PC-3 (cell line): ENCODE results near the gene ILK.

Source experiments
- CTCF ChIP-seq: fragments of 300-600 bp; sonication (generic); conservative IDR thresholded peaks from 2 replicates; pipeline ENCODE4 v1.5.1; 2017; ENCODE audit warnings: antibody characterized with exemption, low read depth, mild to moderate bottlenecking, low read length
- EZH2 ChIP-seq: fragments of 300-600 bp; sonication (generic); IDR thresholded peaks from one replicate; pipeline ENCODE4 v1.6.1; 2017; ENCODE audit warnings: antibody characterized with exemption, mild to moderate bottlenecking, low read length; ENCODE audit not compliant: unreplicated experiment
- EZH2phosphoT487 ChIP-seq: fragments of 300-600 bp; sonication (generic); IDR thresholded peaks from 2 replicates; pipeline ENCODE4 v1.6.1; 2018; ENCODE audit warnings: mild to moderate bottlenecking, antibody characterized with exemption, low read length, borderline replicate concordance

- TF ChIP-seq CTCF (no peak), EZH2 (no peak), EZH2phosphoT487 (no peak)
Measured at GRCh38 chr11:6613496-6613895, 9.9 kb downstream of the ILK start.
